K562 (cell line): ENCODE measurements around the gene CNOT6. TPM values are rescaled to one million over a fixed set of nuclear protein-coding genes. Genes with fewer than 3 reads are reported as not detected.

Experiments
- CHD2 ChIP-seq: IDR thresholded peaks from 2 replicates; pipeline ENCODE4 v1.6.1; 2011; ENCODE audit warnings: low read depth, low read length
- CLOCK ChIP-seq: fragments of 250-450 bp; sonication (Bioruptor Pico); IDR thresholded peaks from 2 replicates; pipeline ENCODE4 v1.4.0; 2020; ENCODE audit warnings: mild to moderate bottlenecking, moderate library complexity, borderline replicate concordance
- CREB5 ChIP-seq: fragments of 250-450 bp; sonication (Bioruptor Pico); IDR thresholded peaks from 2 replicates; pipeline ENCODE4 v1.5.0; 2020; ENCODE audit warnings: mild to moderate bottlenecking
- CTCFL ChIP-seq: IDR thresholded peaks from 2 replicates; pipeline ENCODE4 v1.6.1; 2011; ENCODE audit warnings: borderline replicate concordance, low read depth, mild to moderate bottlenecking, moderate library complexity, low read length; ENCODE audit not compliant: insufficient read depth, poor library complexity, severe bottlenecking
- ELF4 ChIP-seq: fragments of 450-650 bp; formaldehyde crosslinking; IDR thresholded peaks from 2 replicates; pipeline ENCODE4 v1.4.0; 2022; ENCODE audit warnings: missing genetic modification characterization
- JUN ChIP-seq, 2 experiments: sonication (generic) in 1 of 2; formaldehyde crosslinking in 1 of 2; IDR thresholded peaks; 2 replicates each; pipeline versions ENCODE4 v1.6.1 to v1.8.0; 2012 to 2022; ENCODE audit warnings: borderline replicate concordance in 2 of 2, mild to moderate bottlenecking in 2 of 2, improper control_type of control experiment in 1 of 2, low read depth in 1 of 2, low read length in 1 of 2, missing genetic modification reagents in 1 of 2
- RBM22 ChIP-seq: fragments of 200-400 bp; formaldehyde crosslinking; IDR thresholded peaks from 2 replicates; pipeline ENCODE4 v1.6.1; 2018; ENCODE audit warnings: low read length, low read depth; ENCODE audit not compliant: poor library complexity, severe bottlenecking
- polyA plus RNA-seq, 8 experiments: library from polyadenylated mRNA; depleted of rRNA in 4 of 8; stranded (reverse) in 5 of 8; unstranded in 3 of 8; fragments of >200 nt; fragmentation: Nextera tagmentation in 2 of 8; fragmentation: Illumina TruSeq in 1 of 8; extraction: Ambion mirVana in 2 of 8; extraction: Trizol in 1 of 8; gene quantifications; 2 replicates each; pipeline versions ENCODE4 v1.2.1 to v1.2.3, GENCODE V29; 2011 to 2014; ENCODE audit warnings: inconsistent platforms in 1 of 8, missing spikeins in 1 of 8
- total RNA-seq, 7 experiments: library from RNA; depleted of rRNA in 6 of 7; stranded (reverse); fragments of >200 nt in 6 of 7; fragmentation: Illumina TruSeq in 2 of 7; extraction: Trizol in 2 of 7; gene quantifications; 2 replicates each; pipeline versions ENCODE4 v1.2.1 to v1.2.3, GENCODE V29; 2011 to 2021; ENCODE audit warnings: low replicate concordance in 1 of 7

The CNOT6 gene
- total and polyA plus RNA-seq, 9 of the 15 experiments (the other 6 are each of a cell fraction or from before 2014, with no cell fraction given), result 4.9 to 32.4 (median 14.0) TPM

GRCh38 chr5:180471866-180472265 lies 22.3 kb upstream of the CNOT6 start (continued):
- TF ChIP-seq CREB5 (CRISPR knock-in tag) (no peak), JUN (IDR thresholded peaks at IDR 0.05; ENCODE audit: borderline replicate concordance, low read depth, low read length) (no peak), JUN (CRISPR knock-in tag; IDR thresholded peaks at IDR 0.05; ENCODE audit: borderline replicate concordance) (no peak), CHD2 (no peak), CTCFL (no peak), ELF4 (no peak), CLOCK (CRISPR knock-in tag) (no peak), RBM22 (no peak)
